Lung (tissue), 16 donors: ENCODE data around the gene CACNA1C. TPM values are rescaled to one million over a fixed set of nuclear protein-coding genes. Genes with fewer than 3 reads are reported as not detected.

Experiments used
- ATAC-seq: fragments of 200-7000 bp; cut with Tn5 transposase; one replicate; pipeline ENCODE4 v1.9.1; 2020; ENCODE audit warnings: moderate number of reproducible peaks; ENCODE audit not compliant: insufficient read depth, low FRiP score
- DNase-seq, 3 donors: peaks; one replicate each; pipeline ENCODE4 v3.0.0-alpha.2; 2013 to 2017
- H3K27ac ChIP-seq, 2 donors: one replicate each; pipeline ENCODE4 v1.5.1; 2013; ENCODE audit warnings: mild to moderate bottlenecking in 2 of 2, moderate library complexity in 2 of 2, control low read depth in 1 of 2, inconsistent platforms in 1 of 2, low read depth in 1 of 2, low read length in 1 of 2
- H3K27me3 ChIP-seq, 3 donors: one replicate each; pipeline ENCODE4 v1.5.1; 2013; ENCODE audit warnings: low read length in 2 of 3; ENCODE audit not compliant: control insufficient read depth in 3 of 3, insufficient read depth in 3 of 3
- H3K36me3 ChIP-seq, 4 donors: one replicate each; pipeline ENCODE4 v1.5.1; 2013; ENCODE audit warnings: low read length in 4 of 4, mild to moderate bottlenecking in 1 of 4, moderate library complexity in 1 of 4; ENCODE audit not compliant: control insufficient read depth in 4 of 4, insufficient read depth in 4 of 4
- H3K4me1 ChIP-seq, 5 donors: one replicate each; pipeline ENCODE4 v1.5.1; 2013; ENCODE audit warnings: low read length in 5 of 5, mild to moderate bottlenecking in 2 of 5, moderate library complexity in 1 of 5; ENCODE audit not compliant: control insufficient read depth in 5 of 5, insufficient read depth in 5 of 5
- H3K4me3 ChIP-seq: one replicate; pipeline ENCODE4 v1.5.1; 2013; ENCODE audit warnings: mild to moderate bottlenecking, control low read depth, moderate library complexity
- H3K9ac ChIP-seq, 2 donors: one replicate each; pipeline ENCODE4 v1.5.1; 2013; ENCODE audit warnings: low read length in 2 of 2, control low read depth in 1 of 2; ENCODE audit not compliant: insufficient read depth in 1 of 2
- H3K9me3 ChIP-seq, 4 donors: one replicate each; pipeline ENCODE4 v1.5.1; 2013; ENCODE audit warnings: low read length in 3 of 4, mild to moderate bottlenecking in 1 of 4, moderate library complexity in 1 of 4; ENCODE audit not compliant: control insufficient read depth in 4 of 4, insufficient read depth in 3 of 4
- WGBS, 2 donors: extraction: QIAGEN DNeasy Blood & Tissue Kit; methylation state at CpG; one replicate each; pipeline ENCODE4 v1.1.7; 2013; 5-methylcytosine and 5-hydroxymethylcytosine counted together
- long read RNA-seq, 5 donors: transcript quantifications; one replicate each; lab custom pipeline, GENCODE V29; 2026
- polyA plus RNA-seq, 2 donors: library from polyadenylated mRNA; stranded (reverse); fragments of 200-250 nt; gene quantifications; one replicate each; pipeline ENCODE4 v1.2.1, GENCODE V29; 2013
- total RNA-seq, 2 donors: library from RNA; depleted of rRNA in 1 of 2; stranded (reverse); fragments of >200 nt in 1 of 2; gene quantifications; one replicate each; pipeline ENCODE4 v1.2.1, GENCODE V29; 2014 to 2021
- TF ChIP-seq, protein P1 (sequence below): IDR thresholded peaks from 2 replicates; pipeline ENCODE4 v1.5.1; 2012; ENCODE audit warnings: mild to moderate bottlenecking; ENCODE audit errors: control extremely low read depth, extremely low read depth
- donor health status: control.
- donor health status: control.
- donor health status: Bipolar disorder and iron deficiency.
- donor health status: healthy.
- donor health status: DM: yes; HTN: yes; CAD: no.

CACNA1C gene
- total RNA-seq = 10 to 100 TPM; 11.7 to 17.5 TPM
- polyA plus RNA-seq = 1 to 10 TPM; 3.2 to 3.4 TPM
- long read RNA-seq, donor 1, partial matches to known transcripts = 28 of 29 reads
- long read RNA-seq, donor 1, other reads (novel, unspliced or antisense) = 0 of 29 reads
- long read RNA-seq, donor 2 = 0 reads
- long read RNA-seq, donor 3, partial matches to known transcripts = 11 of 11 reads
- long read RNA-seq, donor 3, other reads (novel, unspliced or antisense) = 0 of 11 reads
- long read RNA-seq, donor 4 = 0 reads
- long read RNA-seq, donor 5 = 0 reads

GRCh38 chr12:2052826-2053678 is at the start of gene CACNA1C:
TSS of gene CACNA1C (plus strand) at chr12:2052987. CDS start at chr12:2053563, 576 bp downstream.
- peak within 1 kb of the TSS; percentile 55 for H3K4me3 ChIP-seq
- no peaks in the 10 kb centered on the region for H3K9me3 ChIP-seq
- peak; percentile 44 for ATAC-seq
- TF ChIP-seq, protein P1, sequence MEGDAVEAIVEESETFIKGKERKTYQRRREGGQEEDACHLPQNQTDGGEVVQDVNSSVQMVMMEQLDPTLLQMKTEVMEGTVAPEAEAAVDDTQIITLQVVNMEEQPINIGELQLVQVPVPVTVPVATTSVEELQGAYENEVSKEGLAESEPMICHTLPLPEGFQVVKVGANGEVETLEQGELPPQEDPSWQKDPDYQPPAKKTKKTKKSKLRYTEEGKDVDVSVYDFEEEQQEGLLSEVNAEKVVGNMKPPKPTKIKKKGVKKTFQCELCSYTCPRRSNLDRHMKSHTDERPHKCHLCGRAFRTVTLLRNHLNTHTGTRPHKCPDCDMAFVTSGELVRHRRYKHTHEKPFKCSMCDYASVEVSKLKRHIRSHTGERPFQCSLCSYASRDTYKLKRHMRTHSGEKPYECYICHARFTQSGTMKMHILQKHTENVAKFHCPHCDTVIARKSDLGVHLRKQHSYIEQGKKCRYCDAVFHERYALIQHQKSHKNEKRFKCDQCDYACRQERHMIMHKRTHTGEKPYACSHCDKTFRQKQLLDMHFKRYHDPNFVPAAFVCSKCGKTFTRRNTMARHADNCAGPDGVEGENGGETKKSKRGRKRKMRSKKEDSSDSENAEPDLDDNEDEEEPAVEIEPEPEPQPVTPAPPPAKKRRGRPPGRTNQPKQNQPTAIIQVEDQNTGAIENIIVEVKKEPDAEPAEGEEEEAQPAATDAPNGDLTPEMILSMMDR = no peak
- peak within 1 kb of the TSS; percentile 20 to 82 for H3K27ac ChIP-seq
- WGBS, 2 donors = 1% methylated on average over 56 to 90 of the region's 90 CpGs
- H3K27me3 ChIP-seq = peaks cover 13 to 61% (median 15%) of the 10 kb centered on the region in 3 donors
- peak; percentile 78 to 88 (median 82) for DNase-seq
- H3K9ac ChIP-seq = peak within 1 kb of the TSS in 1 of 2 donors; percentile 70
- H3K36me3 ChIP-seq = no peaks in the 10 kb centered on the region
- peaks cover 0 to 30% (median 4%) of the 10 kb centered on the region in 5 donors for H3K4me1 ChIP-seq

DNA sequence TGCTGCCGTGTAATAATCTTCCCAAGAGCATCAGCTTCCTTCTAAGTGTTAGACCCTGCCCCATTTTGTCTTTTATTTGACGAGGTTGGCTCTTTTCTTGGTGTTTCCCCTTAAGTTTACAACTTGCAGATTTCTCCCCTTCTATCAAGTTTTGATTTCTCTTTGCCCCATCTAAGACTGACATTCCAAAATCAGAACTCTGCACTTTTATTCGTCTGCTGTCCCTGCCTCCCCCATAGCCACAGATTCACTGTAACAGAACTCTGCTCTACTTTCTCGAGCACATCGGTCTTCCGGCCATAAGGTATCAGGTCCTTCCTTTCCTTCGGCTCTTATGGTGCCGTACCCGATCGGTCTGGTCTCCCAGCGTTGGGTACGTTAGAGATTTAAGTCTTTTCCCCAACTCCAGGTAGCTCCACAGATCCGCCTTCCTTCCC is 49.1 kb upstream of the CACNA1C start:
- Histone ChIP-seq H3K27ac (peak overlapping the region; percentile 75 to 99), H3K9me3 (no peaks in the 10 kb centered on the region), H3K9ac (peak overlapping the region; percentile 93 to 97), H3K4me3 (peak overlapping the region; percentile 100), H3K4me1 (peaks cover 0 to 24% (median 0%) of the 10 kb centered on the region in 5 donors), H3K36me3 (peaks cover 0 to 5% (median 0%) of the 10 kb centered on the region in 4 donors), H3K27me3 (no peaks in the 10 kb centered on the region)
- 0% methylated on average over 13 of the region's 13 CpGs for WGBS, 2 donors
- peak; percentile 42 for ATAC-seq
- no peak for DNase-seq
- TF ChIP-seq, protein P1 = no peak

- 4% methylated on average over 54 to 55 of the region's 55 CpGs for WGBS, 2 donors
- Histone ChIP-seq H3K9me3 (no peaks in the 10 kb centered on the region), H3K27me3 (no peaks in the 10 kb centered on the region), H3K27ac (peak within 1 kb of the TSS; percentile 75 to 99), H3K4me3 (peak within 1 kb of the TSS; percentile 100), H3K9ac (peak within 1 kb of the TSS; percentile 93 to 97), H3K36me3 (peaks cover 0 to 5% (median 0%) of the 10 kb centered on the region in 4 donors), H3K4me1 (peaks cover 0 to 28% (median 0%) of the 10 kb centered on the region in 5 donors)
- DNase-seq (peak; percentile 98 to 99 (median 99)), ATAC-seq (peak; percentile 97)
- TF ChIP-seq, protein P1 = no peak
Observed at GRCh38 chr12:2004113-2004929, 48.5 kb upstream of the CACNA1C start, which contains the start of gene DCP1B. TSS of gene DCP1B (minus strand) at chr12:2004457. CDS start at chr12:2004431, 26 bp downstream.
